H1 (cell line): ENCODE data around the gene ACAD10. TPM values are rescaled to one million over a fixed set of nuclear protein-coding genes. Genes with fewer than 3 reads are reported as not detected.

ENCODE experiments used
- CTCF ChIA-PET: fragments of 300-600 bp; sonication (Branson Sonifier 250); formaldehyde crosslinking; loops from one replicate; lab custom pipeline; 2021; ENCODE audit not compliant: partially characterized antibody; lab: Charles Lee
- POLR2A ChIA-PET: fragments of 300-600 bp; sonication (Branson Sonifier 250); formaldehyde crosslinking; loops from one replicate; lab custom pipeline; 2021; ENCODE audit warnings: inconsistent platforms; ENCODE audit not compliant: partially characterized antibody; lab: Charles Lee
- DNase-seq, 2 experiments: peaks; one replicate each; pipeline versions ENCODE4 v3.0.0 to v3.0.0-alpha.2; 2010 to 2022; ENCODE audit warnings: low spot score in 2 of 2, low read depth in 1 of 2, mixed read lengths in 1 of 2
- FAIRE-seq: peaks from 2 replicates; lab custom pipeline; 2011; peaks lifted over from hg19 to GRCh38; lab: Jason Lieb, UNC
- H2AFZ ChIP-seq: 2 replicates; pipeline ENCODE4 v1.8.1; 2012; ENCODE audit warnings: low read length, inconsistent platforms
- H2AK5ac ChIP-seq: 2 replicates; pipeline ENCODE4 v1.6.1; 2013; ENCODE audit warnings: low read depth, low read length
- H2BK120ac ChIP-seq: replicated peaks from 2 replicates; pipeline ENCODE3; 2013; ENCODE audit warnings: low read depth, low read length, inconsistent platforms
- H2BK12ac ChIP-seq: 2 replicates; pipeline ENCODE4 v1.6.1; 2013; ENCODE audit warnings: low read depth, low read length
- H2BK15ac ChIP-seq: 2 replicates; pipeline ENCODE4 v1.6.1; 2013; ENCODE audit warnings: low read length
- H2BK20ac ChIP-seq: 2 replicates; pipeline ENCODE4 v1.6.1; 2013; ENCODE audit warnings: low read length
- H2BK5ac ChIP-seq: 2 replicates; pipeline ENCODE4 v1.6.1; 2013; ENCODE audit warnings: low read depth, low read length
- H3K14ac ChIP-seq: 2 replicates; pipeline ENCODE4 v1.6.1; 2013; ENCODE audit warnings: inconsistent platforms; ENCODE audit not compliant: insufficient read length
- H3K18ac ChIP-seq: 2 replicates; pipeline ENCODE4 v1.6.1; 2013; ENCODE audit warnings: low read length; ENCODE audit errors: extremely low read depth
- H3K23ac ChIP-seq: 2 replicates; pipeline ENCODE4 v1.6.1; 2013; ENCODE audit warnings: inconsistent platforms; ENCODE audit not compliant: insufficient read length
- H3K23me2 ChIP-seq: 2 replicates; pipeline ENCODE4 v1.6.1; 2013; ENCODE audit warnings: low read depth, low read length
- H3K27ac ChIP-seq: 2 replicates; pipeline ENCODE4 v1.6.1; 2011; ENCODE audit warnings: low read depth, low read length, inconsistent platforms
- H3K27me3 ChIP-seq, 4 experiments: replicated peaks in 1 of 4; 1 replicate in 1 of 4; 2 replicates in 3 of 4; pipeline versions ENCODE4 v1.6.1 to v1.8.1; 2011 to 2013; ENCODE audit warnings: low read length in 3 of 4, mild to moderate bottlenecking in 3 of 4, inconsistent platforms in 2 of 4, mixed read lengths in 2 of 4, moderate library complexity in 1 of 4; ENCODE audit not compliant: control insufficient read depth in 3 of 4, insufficient read depth in 3 of 4; ENCODE audit errors: extremely low read depth in 1 of 4
- H3K36me3 ChIP-seq, 4 experiments: 2 replicates each; pipeline versions ENCODE4 v1.6.1 to v1.8.1; 2011 to 2013; ENCODE audit warnings: mild to moderate bottlenecking in 4 of 4, low read length in 3 of 4, moderate library complexity in 2 of 4, control low read depth in 1 of 4, inconsistent platforms in 1 of 4; ENCODE audit not compliant: insufficient read depth in 4 of 4, control insufficient read depth in 2 of 4
- H3K4ac ChIP-seq: replicated peaks from 2 replicates; pipeline ENCODE3; 2013; ENCODE audit warnings: low read length, low read depth, mixed read lengths, inconsistent platforms; ENCODE audit not compliant: insufficient read length
- H3K4me1 ChIP-seq, 4 experiments: replicated peaks in 1 of 4; 1 replicate in 1 of 4; 2 replicates in 3 of 4; pipeline versions ENCODE4 v1.6.1 to v1.8.1; 2011 to 2013; ENCODE audit warnings: low read length in 3 of 4, inconsistent platforms in 2 of 4, mixed read lengths in 1 of 4; ENCODE audit not compliant: insufficient read depth in 4 of 4, control insufficient read depth in 3 of 4
- H3K4me2 ChIP-seq, 2 experiments: 2 replicates each; pipeline versions ENCODE4 v1.6.1 to v1.8.1; 2011 to 2013; ENCODE audit warnings: low read depth in 2 of 2, low read length in 2 of 2, control low read depth in 1 of 2, inconsistent platforms in 1 of 2, mild to moderate bottlenecking in 1 of 2; ENCODE audit not compliant: insufficient read depth in 1 of 2
- H3K4me3 ChIP-seq, 4 experiments: fragments of 200-600, 300-600 bp in 1 of 4; sonication (generic), shearing (Covaris generic), sonication (Bioruptor Twin) in 1 of 4; 2 replicates each; pipeline versions ENCODE4 v1.5.1 to v1.8.1; 2011 to 2016; ENCODE audit warnings: low read length in 4 of 4, low read depth in 3 of 4, control low read depth in 2 of 4, inconsistent platforms in 2 of 4, mild to moderate bottlenecking in 2 of 4, mixed read lengths in 1 of 4, moderate library complexity in 1 of 4; ENCODE audit not compliant: insufficient read depth in 2 of 4; ENCODE audit errors: extremely low read depth in 1 of 4
- H3K56ac ChIP-seq: replicated peaks from 2 replicates; pipeline ENCODE3; 2013; ENCODE audit warnings: low read depth, mild to moderate bottlenecking, mixed read lengths, low read length, inconsistent platforms; ENCODE audit not compliant: insufficient read length
- H3K79me1 ChIP-seq: 2 replicates; pipeline ENCODE4 v1.6.1; 2013; ENCODE audit warnings: low read depth, low read length, control low read depth
- H3K79me2 ChIP-seq, 2 experiments: 2 replicates each; pipeline versions ENCODE4 v1.6.1 to v1.8.1; 2012 to 2013; ENCODE audit warnings: low read length in 2 of 2, mild to moderate bottlenecking in 2 of 2, inconsistent platforms in 1 of 2; ENCODE audit not compliant: insufficient read depth in 2 of 2, control insufficient read depth in 1 of 2
- H3K9ac ChIP-seq, 4 experiments: replicated peaks in 1 of 4; 1 replicate in 1 of 4; 2 replicates in 3 of 4; pipeline versions ENCODE4 v1.6.1 to v1.8.1; 2011 to 2013; ENCODE audit warnings: low read depth in 3 of 4, low read length in 3 of 4, control low read depth in 2 of 4, mild to moderate bottlenecking in 2 of 4, moderate library complexity in 2 of 4, inconsistent platforms in 1 of 4; ENCODE audit errors: extremely low read depth in 1 of 4
- H3K9me3 ChIP-seq, 2 experiments: 2 replicates each; pipeline versions ENCODE4 v1.6.1 to v1.8.1; 2012 to 2013; ENCODE audit warnings: mild to moderate bottlenecking in 2 of 2, moderate library complexity in 2 of 2, control low read depth in 1 of 2, inconsistent platforms in 1 of 2, low read depth in 1 of 2, low read length in 1 of 2, mixed read lengths in 1 of 2; ENCODE audit not compliant: insufficient read depth in 2 of 2
- H4K20me1 ChIP-seq, 2 experiments: replicated peaks in 1 of 2; 2 replicates each; pipeline versions ENCODE3 to v1.8.1; 2011 to 2013; ENCODE audit warnings: inconsistent platforms in 2 of 2, low read length in 2 of 2, mild to moderate bottlenecking in 1 of 2; ENCODE audit not compliant: insufficient read depth in 2 of 2, control insufficient read depth in 1 of 2
- H4K5ac ChIP-seq: 2 replicates; pipeline ENCODE4 v1.6.1; 2013; ENCODE audit warnings: low read length, low read depth, mixed read lengths, inconsistent platforms; ENCODE audit not compliant: insufficient read length
- H4K8ac ChIP-seq: 2 replicates; pipeline ENCODE4 v1.8.0; 2013; ENCODE audit warnings: mild to moderate bottlenecking, moderate library complexity, low read length, inconsistent platforms; ENCODE audit not compliant: insufficient read depth; ENCODE audit errors: extremely low read depth
- H4K91ac ChIP-seq: replicated peaks from 2 replicates; pipeline ENCODE3; 2013; ENCODE audit warnings: low read length, mixed read lengths, inconsistent platforms; ENCODE audit not compliant: insufficient read length
- HDAC2 ChIP-seq, 2 experiments: fragments of 300-600 bp in 1 of 2; sonication (generic) in 1 of 2; IDR thresholded peaks; 2 replicates each; pipeline ENCODE4 v1.6.1; 2011 to 2012; ENCODE audit warnings: low read depth in 2 of 2, low read length in 2 of 2, mild to moderate bottlenecking in 2 of 2, moderate library complexity in 2 of 2, borderline replicate concordance in 1 of 2, inconsistent platforms in 1 of 2
- WGBS, 2 experiments: shearing (Covaris generic) in 1 of 2; methylation state at CpG; one replicate each; pipeline versions ENCODE4 v1.1.6 to v1.1.7; 2013 to 2015; ENCODE audit warnings: low lambda C conversion rate in 2 of 2, mixed read lengths in 2 of 2, inconsistent platforms in 1 of 2, low coverage in 1 of 2, missing lambda C conversion rate in 1 of 2; ENCODE audit not compliant: insufficient replicate concordance in 2 of 2, insufficient coverage in 1 of 2, insufficient read length in 1 of 2; ENCODE audit errors: extremely low coverage in 1 of 2, missing lambda C conversion rate in 1 of 2; 5-methylcytosine and 5-hydroxymethylcytosine counted together
- polyA plus RNA-seq, 7 experiments: library from polyadenylated mRNA; depleted of rRNA in 3 of 7; stranded (reverse) in 5 of 7; unstranded in 2 of 7; fragments of >200 nt in 5 of 7; fragments of 200-250 nt in 2 of 7; gene quantifications; 1 replicate in 5 of 7; 2 replicates in 1 of 7; 4 replicates in 1 of 7; pipeline versions ENCODE4 v1.2.1 to v1.2.3, GENCODE V29; 2011 to 2013; ENCODE audit warnings: missing spikeins in 2 of 7, mixed read lengths in 2 of 7
- total RNA-seq: library from RNA; stranded (reverse); fragmentation: NEBNext Ultra II Directional; extraction: Animal tissue kit (Norgen Biotek cat#: 25700); gene quantifications from 2 replicates; pipeline ENCODE4 v1.2.1, GENCODE V29; 2021

The ACAD10 gene
- total and polyA plus RNA-seq, 2 of the 8 experiments (the other 6 are each of a cell fraction or from before 2014, with no cell fraction given): 17.3 to 23.3 TPM

DNA sequence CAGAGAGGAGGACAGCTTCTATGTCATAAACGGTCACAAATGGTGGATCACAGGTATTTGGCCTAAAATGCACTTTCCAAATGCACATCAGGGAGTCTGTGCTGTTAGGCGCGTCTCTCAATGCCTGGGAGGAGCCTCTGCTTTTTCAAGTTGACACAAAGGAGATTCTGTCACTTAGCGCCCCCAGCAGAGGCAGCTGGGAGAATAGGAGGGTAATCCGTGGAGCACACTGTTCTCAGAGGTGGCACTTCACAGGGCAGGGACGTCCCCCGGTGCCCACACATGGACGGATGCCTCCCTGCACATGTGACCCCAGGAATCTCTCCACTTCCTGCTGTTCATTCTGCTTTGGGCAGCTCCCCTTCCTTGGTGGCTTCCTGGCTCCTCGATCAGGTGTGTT lies 61.5 kb downstream of the ACAD10 start:
- Histone ChIP-seq H4K20me1 (peaks cover 0 to 2% of the 10 kb centered on the region in 2 experiments), H3K79me1 (no peaks in the 10 kb centered on the region), H3K27ac (no peak overlapping the region), H4K8ac (no peak overlapping the region), H3K79me2 (no peaks in the 10 kb centered on the region), H3K23ac (no peak overlapping the region), H3K4me1 (no peaks in the 10 kb centered on the region; a peak in 1 of 7 replicates), H3K18ac (no peak overlapping the region), H2BK15ac (no peak overlapping the region), H3K36me3 (peaks cover 0 to 7% (median 3%) of the 10 kb centered on the region in 4 experiments; a peak in 4 of 8 replicates), H2AFZ (no peak overlapping the region), H3K27me3 (no peaks in the 10 kb centered on the region), H3K9ac (no peak overlapping the region), H3K4ac (no peak overlapping the region), H3K56ac (no peak overlapping the region), H4K5ac (no peak overlapping the region), H2AK5ac (no peak overlapping the region), H2BK5ac (no peak overlapping the region), H3K14ac (no peak overlapping the region), H2BK20ac (no peak overlapping the region), H3K4me2 (no peak overlapping the region), H3K9me3 (no peaks in the 10 kb centered on the region), H3K4me3 (no peak overlapping the region), H3K23me2 (no peaks in the 10 kb centered on the region), H4K91ac (no peak overlapping the region), H2BK120ac (no peak overlapping the region), H2BK12ac (no peak overlapping the region)
- CTCF ChIA-PET: interaction anchor here (0.6 to 1.7 kb wide), 4 partner anchors 10 to 104 kb away, joined by 3 to 6 read pairs (median 4); no protein-coding TSS in a partner anchor
- DNase-seq (no peak), FAIRE-seq (no peak)
- POLR2A ChIA-PET: interaction anchor here (1.9 kb wide), 1 partner anchor 19 kb away, joined by 5 read pairs; the partner anchor contains the start of gene ALDH2
- WGBS, 2 experiments: 83% methylated on average over 9 of the region's 9 CpGs; no CpG with 5 or more reads in 1 of the 2 experiments
- TF ChIP-seq HDAC2 (IDR thresholded peaks at IDR 0.05; ENCODE audit: borderline replicate concordance in 1 of 2, low read depth in 2 of 2, low read length in 2 of 2): no peak
